Stimulated activated CD4-positive, alpha-beta T cell treated with anti-CD3 and anti-CD28 coated beads, Interleukin-4, amount 100 ng/mL, for 1 hour (primary cell): ENCODE data around the gene VPS45.

Source experiments
- DNase-seq: peaks from one replicate; pipeline ENCODE4 v3.0.0-alpha.2; 2020

The VPS45 gene

DNA sequence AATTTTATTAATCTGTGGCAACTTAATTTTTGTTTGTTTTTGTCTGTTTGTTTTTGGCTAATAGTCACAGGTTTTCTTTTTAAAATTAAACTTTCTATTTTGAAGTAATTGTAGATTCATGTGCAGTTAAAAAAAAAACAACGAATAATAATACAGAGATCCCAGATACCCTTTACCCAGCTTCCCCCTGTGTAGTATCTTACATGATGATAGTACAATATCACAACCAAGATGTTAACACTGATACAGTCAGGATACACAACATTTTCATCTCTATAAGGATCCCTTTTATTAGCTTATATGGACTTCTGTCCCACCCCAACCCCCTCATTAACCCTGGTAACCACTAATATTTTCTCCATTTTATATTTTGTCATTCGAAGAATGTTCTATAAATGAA lies 5.9 kb downstream of the VPS45 start:
- no peak for DNase-seq

GRCh38 chr1:150076066-150076465 lies 8.5 kb downstream of the VPS45 start:
- DNase-seq: no peak

- DNase-seq: no peak
Observed at GRCh38 chr1:150076985-150077384, 9.4 kb downstream of the VPS45 start.

GRCh38 chr1:150080784-150081183 lies 13.2 kb downstream of the VPS45 start:
- no peak for DNase-seq

DNA sequence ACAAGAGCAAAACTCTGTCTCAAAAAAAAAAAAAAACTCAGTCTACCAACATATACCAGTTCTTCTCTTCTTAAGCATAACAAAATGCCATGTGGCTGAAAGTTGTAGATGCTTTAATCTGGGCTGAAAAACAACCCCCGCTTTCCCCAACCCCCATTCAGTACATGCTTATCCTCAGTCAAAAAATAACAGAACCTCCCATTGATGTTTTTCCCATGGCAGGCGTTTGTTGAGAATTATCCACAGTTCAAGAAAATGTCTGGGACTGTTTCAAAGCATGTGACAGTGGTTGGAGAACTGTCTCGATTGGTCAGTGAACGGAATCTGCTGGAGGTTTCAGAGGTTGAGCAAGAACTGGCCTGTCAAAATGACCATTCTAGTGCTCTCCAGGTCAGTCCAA lies 14.9 kb downstream of the VPS45 start:
- DNase-seq: no peak

GRCh38 chr1:150083907-150084306 lies 16.3 kb downstream of the VPS45 start:
- no peak for DNase-seq

DNA sequence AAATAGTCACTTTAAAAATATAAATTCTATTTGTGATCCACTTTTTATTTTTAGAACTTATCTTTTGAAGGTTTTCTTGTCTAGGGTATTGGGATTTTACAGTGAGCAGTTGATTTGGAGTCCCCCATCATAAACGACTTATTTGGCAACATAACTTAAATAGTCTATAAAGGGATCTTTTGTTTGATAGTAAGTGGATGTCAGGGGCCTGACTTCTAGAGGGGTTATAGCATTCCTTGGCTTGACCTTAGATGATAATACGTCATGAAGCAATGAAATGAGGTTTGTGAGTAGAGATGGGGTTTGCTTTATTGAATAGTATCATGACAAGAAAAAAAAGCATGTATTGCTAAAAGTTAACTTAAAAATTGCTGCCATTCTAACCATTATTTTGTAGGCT lies 17.8 kb downstream of the VPS45 start:
- no peak for DNase-seq

- DNase-seq: no peak
Observed at GRCh38 chr1:150087415-150087814, 19.8 kb downstream of the VPS45 start.

DNA sequence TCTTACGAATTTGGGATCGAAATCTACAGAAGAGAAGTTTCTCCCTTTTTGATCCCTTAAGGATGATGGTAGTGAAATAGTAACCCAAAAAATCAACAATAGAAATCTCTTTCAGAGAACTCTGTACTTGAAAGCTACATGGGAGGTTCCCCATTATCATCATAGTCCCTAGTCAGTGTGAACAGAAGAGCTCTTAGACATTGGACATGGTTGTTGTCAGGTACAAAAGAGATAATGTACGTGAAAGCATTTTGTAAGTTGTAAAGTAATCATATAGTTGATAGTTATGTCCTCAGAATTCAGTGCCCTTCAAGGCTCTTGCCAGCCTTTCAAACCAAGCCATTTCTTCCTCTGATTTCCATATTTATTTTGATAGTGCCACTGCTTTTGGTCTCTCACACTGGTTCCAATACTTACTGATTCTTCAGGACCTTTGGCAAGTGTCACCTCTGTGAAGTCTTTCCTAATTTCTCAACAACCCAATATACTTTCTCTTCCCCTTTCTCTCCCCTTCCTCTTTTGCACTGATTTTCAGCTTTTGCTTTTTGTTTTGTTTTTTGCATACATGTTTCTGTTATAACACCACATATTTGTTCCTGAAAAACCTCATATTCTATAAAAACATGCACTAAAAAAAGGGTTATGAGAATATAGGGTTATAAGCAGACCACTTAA lies 22.4 kb downstream of the VPS45 start:
- no peak for DNase-seq

- DNase-seq: no peak
Observed at GRCh38 chr1:150092180-150092791, 24.7 kb downstream of the VPS45 start.

DNA sequence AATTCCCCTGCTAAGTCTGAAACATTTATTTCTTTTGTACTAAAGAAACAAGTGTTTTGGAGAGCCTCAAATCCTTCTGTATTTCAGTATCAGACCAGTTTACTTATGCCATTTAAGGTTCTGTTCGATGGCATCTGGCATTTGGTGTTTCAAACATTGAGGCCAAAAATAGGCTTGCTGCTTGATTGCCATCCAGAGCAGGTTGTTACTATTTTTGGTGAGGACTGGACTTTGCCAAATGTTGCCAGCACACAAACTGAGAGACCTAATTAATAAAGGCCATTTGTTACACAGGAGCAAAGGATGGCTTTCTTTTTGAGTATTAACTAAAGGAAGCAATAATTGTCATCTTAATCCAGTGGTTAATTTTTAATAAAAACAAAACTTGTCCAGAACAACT lies 26.2 kb downstream of the VPS45 start:
- no peak for DNase-seq

GRCh38 chr1:150094734-150095265 lies 27.2 kb downstream of the VPS45 start:
- no peak for DNase-seq

DNA sequence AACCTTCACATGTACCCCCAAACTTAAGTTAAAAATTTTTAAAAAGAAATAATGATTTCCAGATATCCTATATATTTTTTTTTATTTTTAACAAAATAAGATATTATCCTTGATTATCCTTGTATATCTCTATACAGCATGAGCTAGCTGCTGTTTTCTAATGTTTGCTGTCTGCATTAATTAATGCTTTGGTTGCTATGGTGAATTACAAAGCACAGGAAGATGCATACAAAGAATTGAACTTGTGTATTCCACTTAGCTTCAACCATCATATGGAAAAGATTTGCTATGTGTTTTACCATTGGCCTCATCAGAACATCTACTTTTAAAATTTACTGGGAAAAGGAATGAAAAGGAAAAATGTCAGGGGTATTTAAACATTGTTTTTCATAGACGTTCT lies 35.4 kb downstream of the VPS45 start:
- no peak for DNase-seq

DNA sequence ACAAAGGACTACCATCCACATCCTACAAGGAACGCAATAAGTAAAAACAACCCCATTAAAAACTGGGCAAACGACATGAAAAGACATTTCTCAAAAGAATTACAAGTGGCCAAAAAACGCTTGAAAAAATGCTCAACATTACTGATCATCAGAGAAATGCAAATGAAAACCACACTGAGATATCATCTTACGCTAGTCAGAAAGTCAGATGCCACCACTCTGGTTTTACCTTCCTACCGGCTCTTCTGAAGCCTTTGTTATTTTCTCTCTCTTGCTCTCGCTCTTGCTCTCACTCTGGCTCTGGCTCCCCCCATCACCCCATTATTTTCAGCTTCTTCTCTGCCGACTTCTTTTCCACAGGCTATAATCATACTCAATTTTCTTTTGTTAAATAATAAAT lies 38.8 kb downstream of the VPS45 start:
- DNase-seq: no peak

- no peak for DNase-seq
Observed at GRCh38 chr1:150109586-150109985, 42.0 kb downstream of the VPS45 start.

GRCh38 chr1:150110116-150110515 lies 42.5 kb downstream of the VPS45 start:
- DNase-seq: no peak

DNA sequence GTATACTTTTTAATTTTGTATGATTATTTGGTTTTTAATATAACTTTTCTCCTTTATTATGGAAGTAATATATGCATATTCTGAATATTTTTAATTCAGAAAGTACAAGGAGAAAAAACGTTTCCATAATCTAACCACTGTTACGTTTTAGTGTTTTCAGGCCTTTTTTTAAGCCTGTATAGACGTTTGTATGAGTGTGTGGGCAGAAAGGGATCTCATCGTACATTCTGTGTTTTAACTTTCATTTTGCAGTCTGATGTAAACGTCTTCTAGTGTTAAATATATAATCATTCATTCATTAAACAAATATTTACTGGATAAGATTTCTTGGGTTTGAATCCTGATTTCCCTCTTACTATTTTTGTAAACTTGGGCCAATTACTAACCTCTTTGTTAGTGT lies 44.1 kb downstream of the VPS45 start:
- no peak for DNase-seq

GRCh38 chr1:150115121-150115520 lies 47.5 kb downstream of the VPS45 start:
- no peak for DNase-seq

- no peak for DNase-seq
Observed at GRCh38 chr1:150118716-150119115, 51.1 kb downstream of the VPS45 start.

- no peak for DNase-seq
Observed at GRCh38 chr1:150121236-150121862, 53.8 kb downstream of the VPS45 start.

DNA sequence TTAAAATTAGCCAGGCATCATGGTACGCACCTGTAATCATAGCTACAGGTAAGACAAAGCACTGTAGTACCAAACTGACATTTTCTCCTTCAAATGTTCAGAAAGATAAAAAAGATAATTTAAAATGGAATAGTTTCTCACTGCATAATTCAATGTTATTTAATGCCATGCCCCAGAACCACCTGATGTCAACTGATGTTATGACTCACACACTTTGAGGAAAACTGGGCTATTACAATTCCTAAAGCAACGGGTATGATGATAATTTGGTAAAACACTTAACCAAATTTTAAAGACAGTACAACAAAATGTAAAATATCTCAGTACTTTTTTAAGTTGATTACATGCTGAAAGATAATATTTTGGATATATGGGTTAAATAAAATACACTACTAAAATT lies 59.2 kb downstream of the VPS45 start:
- no peak for DNase-seq

DNA sequence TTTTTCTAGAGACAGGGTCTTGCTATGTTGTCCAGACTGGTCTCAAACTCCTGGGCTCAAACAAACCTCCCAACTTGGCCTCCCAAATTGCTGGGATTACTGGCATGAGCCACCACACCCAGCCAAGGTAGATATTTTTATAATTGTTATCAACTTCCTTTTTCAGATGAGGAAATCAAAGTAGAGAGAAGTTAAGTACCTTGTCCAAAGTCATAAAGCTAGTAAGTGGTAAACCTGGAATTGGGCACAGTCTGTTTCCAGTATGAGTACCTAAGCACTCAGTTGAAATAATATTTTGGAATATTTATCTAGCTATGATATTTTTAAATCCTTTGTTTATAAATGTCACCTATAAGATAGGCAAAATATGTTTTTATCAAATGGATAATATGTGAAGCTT lies 59.9 kb downstream of the VPS45 start:
- DNase-seq: no peak

DNA sequence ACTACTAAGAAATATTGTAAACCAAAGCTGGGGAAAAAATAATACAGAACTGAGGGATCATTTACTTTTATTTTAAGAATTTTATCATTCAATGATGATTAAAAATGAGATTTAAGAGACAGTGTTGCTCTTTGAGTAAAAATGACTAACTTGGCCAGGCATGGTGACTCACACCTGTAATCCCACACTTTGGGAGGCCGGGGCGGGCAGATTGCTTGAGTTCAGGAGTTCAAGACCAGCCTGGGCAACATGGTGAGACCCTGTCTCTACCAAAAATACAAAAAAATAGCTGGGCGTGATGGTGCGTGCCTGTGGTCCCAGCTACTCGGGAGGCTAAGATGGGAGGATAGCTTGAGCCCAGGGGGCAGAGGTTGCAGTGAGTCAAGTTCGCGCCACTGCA lies 60.3 kb downstream of the VPS45 start:
- DNase-seq: peak; percentile 37

DNA sequence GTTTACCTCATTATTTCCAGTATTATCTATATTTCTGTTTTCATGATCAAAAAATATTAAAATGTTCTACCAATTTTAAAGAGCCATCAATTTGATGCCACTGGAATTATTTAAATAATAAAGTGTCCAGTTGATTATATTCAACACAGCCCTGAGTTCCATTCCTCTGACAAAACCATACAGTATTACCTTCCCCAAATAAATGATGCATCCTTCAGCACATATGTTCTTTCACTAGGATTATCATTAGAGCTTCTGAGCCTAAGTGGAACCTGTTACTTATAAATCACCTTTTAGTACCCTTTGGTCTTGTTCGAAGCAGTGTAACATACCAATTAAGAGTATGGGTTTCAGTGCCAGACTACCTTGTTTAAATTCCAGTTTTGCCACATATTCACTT lies 64.8 kb downstream of the VPS45 start:
- DNase-seq: no peak
